ENCODE data around the gene LMO1.
A peak's percentile ranks its signal among the peaks of the same experiment; 100 is the strongest.

Gene LMO1

GRCh38 chr11:8225589-8226036 lies 38.1 kb downstream of the LMO1 start:
- DNase-seq (ENCODE audit: low spot score): peak; percentile 46

GRCh38 chr11:8224711-8225110 lies 39.0 kb downstream of the LMO1 start:
- DNase-seq (ENCODE audit: low spot score): no peak

GRCh38 chr11:8224161-8224591 lies 39.5 kb downstream of the LMO1 start:
- no peak for DNase-seq (ENCODE audit: low spot score)

- no peak for DNase-seq (ENCODE audit: low spot score)
Observed at GRCh38 chr11:8223513-8223900, 40.2 kb downstream of the LMO1 start.

- DNase-seq (ENCODE audit: low spot score): no peak
Observed at GRCh38 chr11:8222820-8223512, 40.7 kb downstream of the LMO1 start.

GRCh38 chr11:8221917-8222495 lies 41.7 kb downstream of the LMO1 start:
- DNase-seq (ENCODE audit: low spot score): no peak

GRCh38 chr11:8221046-8221723 lies 42.5 kb downstream of the LMO1 start:
- DNase-seq (ENCODE audit: low spot score): no peak

GRCh38 chr11:8220261-8221045 lies 43.2 kb downstream of the LMO1 start:
- DNase-seq (ENCODE audit: low spot score): no peak

GRCh38 chr11:8219257-8220021 lies 44.2 kb downstream of the LMO1 start:
- DNase-seq (ENCODE audit: low spot score): no peak

- no peak for DNase-seq (ENCODE audit: low spot score)
Observed at GRCh38 chr11:8218840-8219239, 44.8 kb downstream of the LMO1 start.

- DNase-seq (ENCODE audit: low spot score): no peak
Observed at GRCh38 chr11:8218409-8218808, 45.3 kb downstream of the LMO1 start.

- no peak for DNase-seq (ENCODE audit: low spot score)
Observed at GRCh38 chr11:8217926-8218325, 45.8 kb downstream of the LMO1 start.

- no peak for DNase-seq (ENCODE audit: low spot score)
Observed at GRCh38 chr11:8217136-8217535, 46.5 kb downstream of the LMO1 start.

GRCh38 chr11:8213376-8213775 lies 50.3 kb downstream of the LMO1 start:
- no peak for DNase-seq (ENCODE audit: low spot score)

GRCh38 chr11:8209208-8209807 lies 54.4 kb downstream of the LMO1 start:
- no peak for DNase-seq (ENCODE audit: low spot score)

- DNase-seq (ENCODE audit: low spot score): no peak
Observed at GRCh38 chr11:8207080-8208000, 56.3 kb downstream of the LMO1 start.

GRCh38 chr11:8206251-8207079 lies 57.2 kb downstream of the LMO1 start:
- DNase-seq (ENCODE audit: low spot score): no peak

GRCh38 chr11:8205566-8205965 lies 58.1 kb downstream of the LMO1 start:
- DNase-seq (ENCODE audit: low spot score): no peak

GRCh38 chr11:8204596-8204995 lies 59.1 kb downstream of the LMO1 start:
- no peak for DNase-seq (ENCODE audit: low spot score)

All from CD4-positive, alpha-beta T cell treated with Interleukin-6 at 100 ng/mL for 8 hours (primary cell).